HepG2 (cell line): Measurements from ENCODE around the gene CACNA2D3. TPM values are rescaled to one million over a fixed set of nuclear protein-coding genes. Genes with fewer than 3 reads are reported as not detected.

Experiments
- ATAC-seq: fragments of 200-7000 bp; cut with Tn5 transposase; 3 replicates; pipeline ENCODE4 v1.9.1; 2020; ENCODE audit warnings: mild to moderate bottlenecking, moderate library complexity
- BruUV-seq: library from RNA; stranded (reverse); fragments of 400-500 nt; replicated peaks from 2 replicates; lab custom pipeline; 2021; lab: Mats Ljungman, UMichigan
- CTCF ChIA-PET: fragments of 300-600 bp; formaldehyde crosslinking; extraction: SDS; loops from one replicate; lab custom pipeline; 2021; ENCODE audit warnings: low total read pairs, inconsistent platforms, low intra/inter-chr PET ratio; lab: Yijun Ruan, JAX
- POLR2A ChIA-PET: fragments of 350-600 bp; sonication (Branson Sonifier 250); formaldehyde crosslinking; loops from one replicate; lab custom pipeline; 2020; ENCODE audit warnings: antibody characterized with exemption, inconsistent platforms; lab: Yijun Ruan, JAX
- DNase-seq: peaks from one replicate; pipeline ENCODE4 v3.0.0-alpha.2; 2015; ENCODE audit warnings: low spot score
- FAIRE-seq: peaks from 3 replicates; lab custom pipeline; 2011; peaks lifted over from hg19 to GRCh38; lab: Jason Lieb, UNC
- H2AFZ ChIP-seq: one replicate; pipeline ENCODE4 v1.6.1; 2011; ENCODE audit warnings: low read length, inconsistent platforms
- H3K27ac ChIP-seq: fragments of 300-600 bp; 3 replicates; pipeline ENCODE4 v1.8.0; 2011; ENCODE audit warnings: mixed run types, mild to moderate bottlenecking, mixed read lengths, low read length, inconsistent platforms; ENCODE audit not compliant: insufficient read depth; ENCODE audit errors: extremely low read length
- H3K27me3 ChIP-seq, 2 experiments: fragments of 200-600 bp in 1 of 2; 2 replicates in 1 of 2; 3 replicates in 1 of 2; pipeline versions ENCODE4 v1.6.0 to v1.8.0; 2011; ENCODE audit warnings: low read length in 2 of 2, mild to moderate bottlenecking in 2 of 2, moderate library complexity in 2 of 2, inconsistent platforms in 1 of 2; ENCODE audit not compliant: insufficient read depth in 2 of 2, control insufficient read depth in 1 of 2
- H3K36me3 ChIP-seq, 2 experiments: fragments of 200-600 bp in 1 of 2; replicated peaks in 1 of 2; 2 replicates in 1 of 2; 3 replicates in 1 of 2; pipeline versions ENCODE4 v1.5.1 to v1.8.0; 2011; ENCODE audit warnings: low read length in 2 of 2, inconsistent platforms in 1 of 2; ENCODE audit not compliant: insufficient read depth in 2 of 2, control insufficient read depth in 1 of 2
- H3K4me1 ChIP-seq: 2 replicates; pipeline ENCODE4 v1.5.1; 2012; ENCODE audit warnings: low read length, inconsistent platforms; ENCODE audit not compliant: insufficient read depth
- H3K4me2 ChIP-seq: 2 replicates; pipeline ENCODE4 v1.6.0; 2011; ENCODE audit warnings: low read depth, low read length, inconsistent platforms
- H3K4me3 ChIP-seq, 3 experiments: fragments of 200-600 bp in 1 of 3; sonication (generic), shearing (Covaris generic) in 1 of 3; replicated peaks in 1 of 3; 2 replicates each; pipeline ENCODE4 v1.5.1; 2011 to 2016; ENCODE audit warnings: low read length in 3 of 3, inconsistent platforms in 2 of 3, low read depth in 2 of 3, mild to moderate bottlenecking in 2 of 3, control low read depth in 1 of 3, mixed read lengths in 1 of 3; ENCODE audit not compliant: insufficient read depth in 1 of 3
- H3K79me2 ChIP-seq: one replicate; pipeline ENCODE4 v1.6.1; 2011; ENCODE audit warnings: low read length, inconsistent platforms; ENCODE audit not compliant: insufficient read depth
- H3K9ac ChIP-seq: 2 replicates; pipeline ENCODE4 v1.6.0; 2011; ENCODE audit warnings: mild to moderate bottlenecking, low read depth, low read length, inconsistent platforms; ENCODE audit not compliant: insufficient read depth
- H3K9me3 ChIP-seq: 2 replicates; pipeline ENCODE4 v1.5.1; 2012; ENCODE audit warnings: mild to moderate bottlenecking, low read length
- H4K20me1 ChIP-seq: 2 replicates; pipeline ENCODE4 v1.6.0; 2011; ENCODE audit warnings: inconsistent platforms, mild to moderate bottlenecking, low read length, moderate library complexity; ENCODE audit not compliant: insufficient read depth
- HES4 ChIP-seq: sonication (generic); formaldehyde crosslinking; IDR thresholded peaks from 2 replicates; pipeline ENCODE4 v1.9.0; 2021; ENCODE audit warnings: mild to moderate bottlenecking, missing genetic modification reagents, borderline replicate concordance
- KAT2B ChIP-seq: fragments of 150-350 bp; IDR thresholded peaks from 2 replicates; pipeline ENCODE4 v1.6.1; 2014; ENCODE audit warnings: low read depth, low read length, borderline replicate concordance
- KMT2B ChIP-seq: IDR thresholded peaks from 2 replicates; pipeline ENCODE4 v1.6.1; 2016; ENCODE audit warnings: missing genetic modification reagents, missing compliant biosample characterization
- NFKB2 ChIP-seq: sonication (generic); formaldehyde crosslinking; IDR thresholded peaks from 2 replicates; pipeline ENCODE4 v1.4.0; 2020; ENCODE audit warnings: missing genetic modification reagents, borderline replicate concordance
- NFKBIZ ChIP-seq: IDR thresholded peaks from 2 replicates; pipeline ENCODE4 v1.6.1; 2018; ENCODE audit warnings: missing genetic modification reagents, missing compliant biosample characterization
- NR2F1 ChIP-seq, 2 experiments: fragments of 450-650 bp in 1 of 2; formaldehyde crosslinking in 1 of 2; IDR thresholded peaks; 2 replicates each; pipeline versions ENCODE4 v1.5.0 to v1.6.1; 2016 to 2020; ENCODE audit warnings: mild to moderate bottlenecking in 1 of 2, missing compliant biosample characterization in 1 of 2, missing genetic modification reagents in 1 of 2, moderate library complexity in 1 of 2
- PAX8 ChIP-seq: sonication (generic); formaldehyde crosslinking; IDR thresholded peaks from 2 replicates; pipeline ENCODE4 v1.8.0; 2022; ENCODE audit warnings: mild to moderate bottlenecking, missing genetic modification reagents, borderline replicate concordance
- PHF8 ChIP-seq: sonication (generic); formaldehyde crosslinking; IDR thresholded peaks from 2 replicates; pipeline ENCODE4 v1.5.0; 2020; ENCODE audit warnings: missing genetic modification reagents
- REPIN1 ChIP-seq: sonication (generic); formaldehyde crosslinking; IDR thresholded peaks from 2 replicates; pipeline ENCODE4 v1.8.0; 2022; ENCODE audit warnings: missing genetic modification reagents, low read depth, mild to moderate bottlenecking, borderline replicate concordance
- ZNF282 ChIP-seq: fragments of 450-650 bp; IDR thresholded peaks from 2 replicates; pipeline ENCODE4 v1.6.1; 2018; ENCODE audit not compliant: partially characterized antibody
- ZNF407 ChIP-seq: sonication (generic); formaldehyde crosslinking; IDR thresholded peaks from one replicate; pipeline ENCODE4 v1.5.1; 2020; ENCODE audit warnings: mild to moderate bottlenecking, missing genetic modification reagents; ENCODE audit errors: not compliant biosample characterization
- WGBS: methylation state at CpG from one replicate; pipeline ENCODE4 v1.1.6; 2017; ENCODE audit warnings: low lambda C conversion rate; 5-methylcytosine and 5-hydroxymethylcytosine counted together
- in situ Hi-C: cut with HindIII; loops from 2 replicates; pipeline ENCODE4 v1.10.0; 2017; ENCODE audit warnings: low pct_unique_long_range_greater_than_20kb; ENCODE audit not compliant: extremely low pct_ligation_motif_present
- intact Hi-C: fragments of 100-400 bp; cut with micrococcal nuclease; formaldehyde crosslinking; loops from one replicate; pipeline ENCODE4 v1.10.0; 2022; ENCODE audit not compliant: unreplicated experiment
- polyA plus RNA-seq, 8 experiments: library from polyadenylated mRNA; depleted of rRNA in 3 of 8; stranded (reverse) in 7 of 8; unstranded in 1 of 8; fragments of >200 nt; fragmentation: Illumina TruSeq in 4 of 8; extraction: Trizol in 4 of 8; gene quantifications; 2 replicates each; pipeline versions ENCODE4 v1.2.1 to v1.2.3, GENCODE V29; 2011 to 2016; ENCODE audit warnings: low read depth in 4 of 8, missing spikeins in 1 of 8, mixed read lengths in 1 of 8; ENCODE audit not compliant: insufficient read depth in 1 of 8
- total RNA-seq, 5 experiments: library from RNA; depleted of rRNA; stranded (reverse); fragments of >200 nt; fragmentation: Illumina TruSeq; extraction: Trizol; gene quantifications; 2 replicates each; pipeline ENCODE4 v1.2.3, GENCODE V29; 2016; ENCODE audit warnings: low read depth in 1 of 5

The CACNA2D3 gene
- total and polyA plus RNA-seq, 2 of the 13 experiments (the other 11 are each of a cell fraction or from before 2014, with no cell fraction given), result not detected

- peaks cover 0 to 3% of the 10 kb centered on the region in 2 experiments; a peak in 1 of 5 replicates for H3K27me3 ChIP-seq
- H3K4me3 ChIP-seq, result no peak overlapping the region
- ATAC-seq (no peak), FAIRE-seq (no peak), DNase-seq (no peak)
- no peak overlapping the region for H2AFZ ChIP-seq
- no peak overlapping the region for H3K9ac ChIP-seq
- POLR2A ChIA-PET, result no interaction called here
- WGBS, result 30% methylated on average over 2 of the region's 2 CpGs
- no peak overlapping the region for H3K27ac ChIP-seq
- no peaks in the 10 kb centered on the region for H4K20me1 ChIP-seq
- no peaks in the 10 kb centered on the region for H3K79me2 ChIP-seq
- CTCF ChIA-PET, result no interaction called here
- H3K9me3 ChIP-seq, result no peaks in the 10 kb centered on the region
- intact Hi-C loops, result no loop called here
- no peaks in the 10 kb centered on the region for H3K36me3 ChIP-seq
- TF ChIP-seq NFKBIZ (no peak), HES4 (no peak), KMT2B (CRISPR knock-in tag) (no peak)
- in situ Hi-C loops, result no loop called here
- H3K4me1 ChIP-seq, result no peaks in the 10 kb centered on the region
- H3K4me2 ChIP-seq, result no peak overlapping the region
- no TSS peak for BruUV-seq
Measured at GRCh38 chr3:54776601-54777000, 654.2 kb downstream of the CACNA2D3 start.

GRCh38 chr3:54777141-54777540 is 654.8 kb downstream of the CACNA2D3 start:
- no peaks in the 10 kb centered on the region for H3K36me3 ChIP-seq
- DNase-seq, result no peak
- no peak for FAIRE-seq
- H3K4me2 ChIP-seq, result no peak overlapping the region
- H3K79me2 ChIP-seq, result no peaks in the 10 kb centered on the region
- no peak for ATAC-seq
- no peaks in the 10 kb centered on the region for H3K9me3 ChIP-seq
- WGBS, result 2% methylated on average over 2 of the region's 2 CpGs
- H3K4me1 ChIP-seq, result no peaks in the 10 kb centered on the region
- no peak overlapping the region for H3K27ac ChIP-seq
- no TSS peak for BruUV-seq
- ChIA-PET CTCF (no interaction called here), POLR2A (no interaction called here)
- no peak overlapping the region for H3K9ac ChIP-seq
- intact Hi-C loops (no loop called here), in situ Hi-C loops (no loop called here)
- peaks cover 0 to 3% of the 10 kb centered on the region in 2 experiments; a peak in 1 of 5 replicates for H3K27me3 ChIP-seq
- no peaks in the 10 kb centered on the region for H4K20me1 ChIP-seq
- no peak overlapping the region for H2AFZ ChIP-seq
- no peak overlapping the region for H3K4me3 ChIP-seq
- no peak for TF ChIP-seq PHF8 (CRISPR knock-in tag)
- no peak for TF ChIP-seq NR2F1 (CRISPR knock-in tag; IDR thresholded peaks at IDR 0.05)
- no peak for TF ChIP-seq ZNF282
- TF ChIP-seq KAT2B, result no peak
- no peak for TF ChIP-seq NFKB2 (CRISPR knock-in tag)
- TF ChIP-seq PAX8 (CRISPR knock-in tag), result no peak
- no peak for TF ChIP-seq REPIN1
- no peak for TF ChIP-seq ZNF407
